Measurements from ENCODE around the gene CLIC4. TPM values are rescaled to one million over a fixed set of nuclear protein-coding genes. Genes with fewer than 3 reads are reported as not detected.

The CLIC4 gene
- total RNA-seq, 1 experiment from 2014 or later = 123 TPM

DNA sequence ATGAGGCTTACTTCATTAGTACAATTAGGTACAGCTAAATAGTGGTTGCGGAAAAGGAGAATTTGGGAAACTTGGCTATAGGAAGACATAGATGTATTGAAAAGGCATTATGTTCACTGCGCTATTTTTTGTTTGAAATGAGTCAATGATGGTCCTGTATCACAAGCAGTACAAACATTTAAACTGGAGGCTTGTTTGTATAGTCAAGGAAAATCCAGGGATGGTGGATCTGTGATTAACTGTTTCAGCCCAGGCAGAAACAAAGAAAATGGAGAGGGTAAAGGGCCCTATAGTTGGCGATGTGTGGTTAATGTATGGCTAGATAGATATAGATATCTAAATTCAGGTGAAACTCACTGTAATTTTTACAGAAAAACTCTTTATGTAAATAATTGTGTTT is 79.9 kb downstream of the CLIC4 start:
- intact Hi-C loops (cut with micrococcal nuclease; ENCODE audit: unreplicated experiment) = loop anchor here (5.0 kb wide), 1 partner anchor 78 kb away; the partner anchor contains the start of gene CLIC4
- H3K9me3 ChIP-seq (ENCODE audit: insufficient read depth, low read depth) = no peaks in the 10 kb centered on the region
- no TSS peak for BruUV-seq (replicated peaks)
- H3K79me2 ChIP-seq (ENCODE audit: low read depth) = no peaks in the 10 kb centered on the region
- H3K36me3 ChIP-seq (ENCODE audit: low read depth) = no peaks in the 10 kb centered on the region
- no peaks in the 10 kb centered on the region for H3K9me2 ChIP-seq (ENCODE audit: insufficient read depth)
- no peak overlapping the region for H3K4me3 ChIP-seq
- H2AFZ ChIP-seq = no peak overlapping the region
- TF ChIP-seq, protein P1, sequence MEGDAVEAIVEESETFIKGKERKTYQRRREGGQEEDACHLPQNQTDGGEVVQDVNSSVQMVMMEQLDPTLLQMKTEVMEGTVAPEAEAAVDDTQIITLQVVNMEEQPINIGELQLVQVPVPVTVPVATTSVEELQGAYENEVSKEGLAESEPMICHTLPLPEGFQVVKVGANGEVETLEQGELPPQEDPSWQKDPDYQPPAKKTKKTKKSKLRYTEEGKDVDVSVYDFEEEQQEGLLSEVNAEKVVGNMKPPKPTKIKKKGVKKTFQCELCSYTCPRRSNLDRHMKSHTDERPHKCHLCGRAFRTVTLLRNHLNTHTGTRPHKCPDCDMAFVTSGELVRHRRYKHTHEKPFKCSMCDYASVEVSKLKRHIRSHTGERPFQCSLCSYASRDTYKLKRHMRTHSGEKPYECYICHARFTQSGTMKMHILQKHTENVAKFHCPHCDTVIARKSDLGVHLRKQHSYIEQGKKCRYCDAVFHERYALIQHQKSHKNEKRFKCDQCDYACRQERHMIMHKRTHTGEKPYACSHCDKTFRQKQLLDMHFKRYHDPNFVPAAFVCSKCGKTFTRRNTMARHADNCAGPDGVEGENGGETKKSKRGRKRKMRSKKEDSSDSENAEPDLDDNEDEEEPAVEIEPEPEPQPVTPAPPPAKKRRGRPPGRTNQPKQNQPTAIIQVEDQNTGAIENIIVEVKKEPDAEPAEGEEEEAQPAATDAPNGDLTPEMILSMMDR (conservative IDR thresholded peaks at IDR 0.05) = no peak
- TF ChIP-seq EZH2 (IDR thresholded peaks at IDR 0.05; ENCODE audit: low read depth) = no peak
- H3K27ac ChIP-seq = no peak overlapping the region
- no peaks in the 10 kb centered on the region for H3K4me1 ChIP-seq (replicated peaks; ENCODE audit: insufficient read depth)
- H4K20me1 ChIP-seq (ENCODE audit: insufficient read depth) = peaks cover 8% of the 10 kb centered on the region
- ChIA-PET POLR2A (ENCODE audit: unreplicated experiment) (interaction anchor here (0.6 kb wide), 1 partner anchor 322 kb away, joined by 3 read pairs; the partner anchor contains the start of gene RCAN3), CTCF (interaction anchor here (1.0 kb wide), 1 partner anchor 137 kb away, joined by 5 read pairs; no protein-coding TSS in a partner anchor)
- no peak for DNase-seq
- peaks cover 5% of the 10 kb centered on the region; the same call in 1 of the 2 replicates for H3F3A ChIP-seq (ENCODE audit: insufficient read depth, low read depth)
- H3K4me2 ChIP-seq = no peak overlapping the region
- H3K27me3 ChIP-seq (ENCODE audit: insufficient read depth, low read depth) = no peaks in the 10 kb centered on the region

DNA sequence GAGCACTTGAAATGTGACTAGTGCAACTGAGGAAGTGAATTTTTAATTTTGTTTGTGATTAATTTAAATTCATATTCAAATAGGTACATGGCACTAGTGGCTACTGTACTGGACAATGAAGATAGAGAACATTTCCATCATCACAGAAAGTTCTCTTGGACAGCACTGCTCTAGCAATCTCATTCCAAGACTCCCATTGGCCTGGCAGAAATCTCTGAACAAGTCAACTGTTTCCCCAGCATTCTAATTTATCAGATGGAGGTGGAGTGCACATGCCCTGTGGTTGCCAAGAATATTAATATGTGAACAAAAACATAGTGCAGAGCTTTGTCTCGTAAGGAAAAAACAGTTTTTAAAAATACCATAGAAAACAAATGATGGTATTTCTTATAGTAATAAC is 81.3 kb downstream of the CLIC4 start:
- Histone ChIP-seq H3K36me3 (ENCODE audit: low read depth) (no peaks in the 10 kb centered on the region), H3K9me2 (ENCODE audit: insufficient read depth) (no peaks in the 10 kb centered on the region), H3K4me1 (replicated peaks; ENCODE audit: insufficient read depth) (no peaks in the 10 kb centered on the region), H3K4me2 (no peak overlapping the region), H3K79me2 (ENCODE audit: low read depth) (peaks cover 7% of the 10 kb centered on the region; the same call in 1 of the 2 replicates), H3K4me3 (no peak overlapping the region), H3K27ac (no peak overlapping the region), H4K20me1 (ENCODE audit: insufficient read depth) (peaks cover 14% of the 10 kb centered on the region), H2AFZ (no peak overlapping the region), H3K9me3 (ENCODE audit: insufficient read depth, low read depth) (no peaks in the 10 kb centered on the region), H3K27me3 (ENCODE audit: insufficient read depth, low read depth) (no peaks in the 10 kb centered on the region), H3F3A (ENCODE audit: insufficient read depth, low read depth) (peaks cover 5% of the 10 kb centered on the region; the same call in 1 of the 2 replicates)
- no peak for DNase-seq
- ChIA-PET POLR2A (ENCODE audit: unreplicated experiment) (interaction anchor here (0.5 kb wide), 1 partner anchor 79 kb away, joined by 11 read pairs; no protein-coding TSS in a partner anchor), CTCF (interaction anchor here (0.6 kb wide), 1 partner anchor 252 kb away, joined by 3 read pairs; no protein-coding TSS in a partner anchor)
- no TSS peak for BruUV-seq (replicated peaks)
- no peak for TF ChIP-seq EZH2 (IDR thresholded peaks at IDR 0.05; ENCODE audit: low read depth)
- TF ChIP-seq, protein P1 (conservative IDR thresholded peaks at IDR 0.05) = no peak
- intact Hi-C loops (cut with micrococcal nuclease; ENCODE audit: unreplicated experiment) = loop anchor here (5.0 kb wide), 1 partner anchor 79 kb away; the partner anchor contains the start of gene CLIC4

DNA sequence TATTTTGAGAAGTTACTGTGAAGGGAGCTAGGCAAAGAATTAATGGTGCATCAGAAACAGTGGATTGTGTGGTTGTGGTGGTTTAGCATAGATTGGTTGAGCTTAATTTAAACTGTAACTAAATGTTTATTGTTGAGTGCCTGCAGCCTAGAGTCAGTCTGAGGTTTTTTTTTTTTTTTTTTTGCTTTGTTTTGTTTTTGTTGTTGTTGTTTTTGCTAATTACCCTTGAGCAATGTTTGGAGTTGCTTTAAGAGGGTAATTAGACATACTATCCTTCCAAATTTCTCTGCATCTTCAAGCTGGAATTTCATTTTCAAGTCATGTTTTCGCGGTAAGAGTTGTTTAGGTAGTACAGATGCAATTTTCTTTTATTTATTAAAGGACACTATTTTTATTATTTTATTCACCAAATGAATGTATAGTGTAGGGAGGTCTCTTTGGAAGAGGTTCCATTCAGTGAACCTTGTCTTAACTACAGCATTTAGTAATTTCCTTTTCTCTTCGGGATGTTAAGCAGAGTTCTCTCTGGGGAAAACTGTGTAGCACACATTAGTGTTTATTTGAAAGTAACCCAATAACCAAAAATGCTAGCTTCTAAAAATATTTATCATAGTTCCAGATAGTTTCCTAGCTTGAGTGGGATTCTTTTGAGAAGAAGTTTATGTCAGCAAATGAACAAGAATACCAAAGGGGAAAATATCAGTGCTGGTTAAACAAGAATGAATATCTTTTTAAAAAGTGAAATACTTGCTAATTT is 82.3 kb downstream of the CLIC4 start:
- H3K27ac ChIP-seq = no peak overlapping the region
- H3K4me3 ChIP-seq = no peak overlapping the region
- intact Hi-C loops (cut with micrococcal nuclease; ENCODE audit: unreplicated experiment) = loop anchor here (5.0 kb wide), 1 partner anchor 80 kb away; the partner anchor contains the start of gene CLIC4
- H3K9me2 ChIP-seq (ENCODE audit: insufficient read depth) = no peaks in the 10 kb centered on the region
- no peak for TF ChIP-seq EZH2 (IDR thresholded peaks at IDR 0.05; ENCODE audit: low read depth)
- TF ChIP-seq, protein P1 (conservative IDR thresholded peaks at IDR 0.05) = no peak
- no peak overlapping the region for H3K4me2 ChIP-seq
- ChIA-PET CTCF (interaction anchor here (0.6 kb wide), 4 partner anchors 130 to 624 kb away, joined by 5 to 9 read pairs (median 7); no protein-coding TSS in a partner anchor), POLR2A (ENCODE audit: unreplicated experiment) (interaction anchor here (0.6 kb wide), 1 partner anchor 100 kb away, joined by 5 read pairs; no protein-coding TSS in a partner anchor)
- no peaks in the 10 kb centered on the region for H3K36me3 ChIP-seq (ENCODE audit: low read depth)
- no peaks in the 10 kb centered on the region for H3K27me3 ChIP-seq (ENCODE audit: insufficient read depth, low read depth)
- no peak for DNase-seq
- H3K4me1 ChIP-seq (replicated peaks; ENCODE audit: insufficient read depth) = no peaks in the 10 kb centered on the region
- peaks cover 5% of the 10 kb centered on the region; the same call in 1 of the 2 replicates for H3F3A ChIP-seq (ENCODE audit: insufficient read depth, low read depth)
- peaks cover 10% of the 10 kb centered on the region; the same call in 1 of the 2 replicates for H3K79me2 ChIP-seq (ENCODE audit: low read depth)
- no peak overlapping the region for H2AFZ ChIP-seq
- H4K20me1 ChIP-seq (ENCODE audit: insufficient read depth) = peaks cover 16% of the 10 kb centered on the region
- H3K9me3 ChIP-seq (ENCODE audit: insufficient read depth, low read depth) = no peaks in the 10 kb centered on the region
- BruUV-seq (replicated peaks) = no TSS peak
